Naive thymus-derived CD4-positive, alpha-beta T cell (primary cell): Measurements from ENCODE around the gene TSPAN31. TPM values are rescaled to one million over a fixed set of nuclear protein-coding genes. Genes with fewer than 3 reads are reported as not detected.

Experiments
- microRNA-seq: library from miRNA; unstranded; fragments of <30 nt; microRNA quantifications from one replicate; pipeline ENCODE4 v1.2.0, GENCODE V29; 2022; ENCODE audit warnings: borderline microRNAs expressed
- polyA plus RNA-seq, 2 donors: library from polyadenylated mRNA; unstranded; fragments of 300-500 nt; fragmentation: Illumina TruSeq; gene quantifications; one replicate each; pipeline ENCODE4 v1.2.3, GENCODE V29; 2021
- total RNA-seq, 6 experiments: library from RNA in 5 of 6; stranded (reverse) in 5 of 6; gene quantifications; 1 replicate in 5 of 6; 2 replicates in 1 of 6; pipeline ENCODE4 v1.2.3 and lab custom pipeline; 2021 to 2026

TSPAN31 gene
- total and polyA plus RNA-seq, 7 experiments from 2014 or later: 12.3 to 50.5 (median 23.2) TPM

Small RNA genes lying within 50 kb of the gene (microRNA-seq; reads per million reads assigned to microRNA genes)
- gene MIR6759: not detected

Other genes with a start within 250 kb of the TSPAN31 start
- gene DDIT3, start 224.5 kb upstream of the TSPAN31 start, total RNA-seq: 100 to 1,000 TPM in 1 of 5 experiments, 10 to 100 TPM in 4; 19.6 to 124 (median 51.6) TPM
- 10 to 100 TPM; 15.9 to 23.1 TPM for gene DDIT3, start 224.5 kb upstream of the TSPAN31 start, polyA plus RNA-seq
- 100 to 1,000 TPM in 4 of 5 experiments, 10 to 100 TPM in 1; 85.2 to 127 (median 120) TPM for gene MBD6, start 222.2 kb upstream of the TSPAN31 start, total RNA-seq
- 1 to 10 TPM in 1 of 2 donors, under 1 TPM in 1; 0.50 to 1.0 TPM for gene MBD6, start 222.2 kb upstream of the TSPAN31 start, polyA plus RNA-seq
- 10 to 100 TPM; 52.1 to 78.8 (median 63.0) TPM for gene DCTN2, start 197.8 kb upstream of the TSPAN31 start, total RNA-seq
- 10 to 100 TPM; 53.9 to 78.8 TPM for gene DCTN2, start 197.8 kb upstream of the TSPAN31 start, polyA plus RNA-seq
- 1 to 10 TPM in 4 of 5 experiments, under 1 TPM in 1; 0.95 to 1.7 (median 1.0) TPM for gene KIF5A, start 195.0 kb upstream of the TSPAN31 start, total RNA-seq
- under 1 TPM; 0.06 to 0.09 TPM for gene KIF5A, start 195.0 kb upstream of the TSPAN31 start, polyA plus RNA-seq
- 10 to 100 TPM; 20.1 to 29.7 (median 21.9) TPM for gene PIP4K2C, start 153.8 kb upstream of the TSPAN31 start, total RNA-seq
- gene PIP4K2C, start 153.8 kb upstream of the TSPAN31 start, polyA plus RNA-seq: 10 to 100 TPM; 18.5 to 29.7 TPM
- gene DTX3, start 140.2 kb upstream of the TSPAN31 start, total RNA-seq: 10 to 100 TPM; 25.1 to 42.5 (median 35.6) TPM
- gene DTX3, start 140.2 kb upstream of the TSPAN31 start, polyA plus RNA-seq: 1 to 10 TPM; 5.3 to 6.7 TPM
- 1 to 10 TPM in 1 of 5 experiments, under 1 TPM in 4; 0.29 to 1.2 (median 0.84) TPM for gene ARHGEF25, start 133.6 kb upstream of the TSPAN31 start, total RNA-seq
- gene ARHGEF25, start 133.6 kb upstream of the TSPAN31 start, polyA plus RNA-seq: not detected
- 1 to 10 TPM in 1 of 5 experiments, not detected in 4; 1.4 TPM for gene B4GALNT1, start 111.8 kb upstream of the TSPAN31 start, total RNA-seq
- gene B4GALNT1, start 111.8 kb upstream of the TSPAN31 start, polyA plus RNA-seq: not detected
- gene OS9, start 50.9 kb upstream of the TSPAN31 start, total RNA-seq: 100 to 1,000 TPM; 139 to 175 (median 171) TPM
- gene OS9, start 50.9 kb upstream of the TSPAN31 start, polyA plus RNA-seq: 10 to 100 TPM; 59.5 to 70.6 TPM
- 10 to 100 TPM; 33.9 to 66.7 (median 60.4) TPM for gene AGAP2, start 6.3 kb upstream of the TSPAN31 start, total RNA-seq
- gene AGAP2, start 6.3 kb upstream of the TSPAN31 start, polyA plus RNA-seq: 1 to 10 TPM; 3.0 to 6.0 TPM
- gene CDK4, start 7.3 kb downstream of the TSPAN31 start, total RNA-seq: 100 to 1,000 TPM in 1 of 5 experiments, 10 to 100 TPM in 4; 23.8 to 108 (median 42.9) TPM
- 100 to 1,000 TPM in 1 of 2 donors, 10 to 100 TPM in 1; 77.6 to 105 TPM for gene CDK4, start 7.3 kb downstream of the TSPAN31 start, polyA plus RNA-seq
- 10 to 100 TPM; 27.8 to 61.7 (median 44.4) TPM for gene MARCHF9, start 10.1 kb downstream of the TSPAN31 start, total RNA-seq
- gene MARCHF9, start 10.1 kb downstream of the TSPAN31 start, polyA plus RNA-seq: 1 to 10 TPM; 3.2 to 6.6 TPM
- 1 to 10 TPM in 4 of 5 experiments, under 1 TPM in 1; 0.97 to 2.6 (median 1.7) TPM for gene CYP27B1, start 22.0 kb downstream of the TSPAN31 start, total RNA-seq
- under 1 TPM in 1 of 2 donors, not detected in 1; 0.20 TPM for gene CYP27B1, start 22.0 kb downstream of the TSPAN31 start, polyA plus RNA-seq
- gene METTL1, start 27.1 kb downstream of the TSPAN31 start, total RNA-seq: 10 to 100 TPM; 11.8 to 30.9 (median 16.0) TPM
- gene METTL1, start 27.1 kb downstream of the TSPAN31 start, polyA plus RNA-seq: 10 to 100 TPM; 13.1 to 20.5 TPM
- gene EEF1AKMT3, start 27.6 kb downstream of the TSPAN31 start, total RNA-seq: 1 to 10 TPM; 1.4 to 5.0 (median 2.1) TPM
- gene EEF1AKMT3, start 27.6 kb downstream of the TSPAN31 start, polyA plus RNA-seq: 1 to 10 TPM; 3.0 to 3.2 TPM
- 10 to 100 TPM; 17.8 to 34.9 (median 22.3) TPM for gene TSFM, start 37.7 kb downstream of the TSPAN31 start, total RNA-seq
- 10 to 100 TPM; 26.4 to 30.0 TPM for gene TSFM, start 37.7 kb downstream of the TSPAN31 start, polyA plus RNA-seq
- gene AVIL, start 73.7 kb downstream of the TSPAN31 start, total RNA-seq: 10 to 100 TPM in 2 of 5 experiments, 1 to 10 TPM in 3; 1.7 to 20.3 (median 8.2) TPM
- under 1 TPM; 0.17 to 0.32 TPM for gene AVIL, start 73.7 kb downstream of the TSPAN31 start, polyA plus RNA-seq
- 100 to 1,000 TPM; 124 to 295 (median 145) TPM for gene CTDSP2, start 101.7 kb downstream of the TSPAN31 start, total RNA-seq
- 100 to 1,000 TPM in 1 of 2 donors, 10 to 100 TPM in 1; 86.9 to 110 TPM for gene CTDSP2, start 101.7 kb downstream of the TSPAN31 start, polyA plus RNA-seq
- 10 to 100 TPM in 1 of 5 experiments, 1 to 10 TPM in 4; 7.2 to 12.3 (median 8.2) TPM for gene ATP23, start 196.5 kb downstream of the TSPAN31 start, total RNA-seq
- 10 to 100 TPM; 30.1 to 31.1 TPM for gene ATP23, start 196.5 kb downstream of the TSPAN31 start, polyA plus RNA-seq